GM12875 (cell line): ENCODE results near the gene COL8A1.

Source experiments
- H3K4me3 ChIP-seq: one replicate; pipeline ENCODE4 v1.5.1; 2011; ENCODE audit warnings: low read depth, low read length, control low read depth
- CTCF ChIP-seq: IDR thresholded peaks from 2 replicates; pipeline ENCODE4 v1.5.1; 2011; ENCODE audit warnings: low read depth, mild to moderate bottlenecking, control low read depth, inconsistent platforms, low read length, moderate library complexity, borderline replicate concordance; ENCODE audit not compliant: insufficient read depth

Gene COL8A1

GRCh38 chr3:99683876-99684275, 45.5 kb downstream of the COL8A1 start:
- TF ChIP-seq CTCF = no peak
- H3K4me3 ChIP-seq = no peak overlapping the region

GRCh38 chr3:99684644-99685043, 46.2 kb downstream of the COL8A1 start:
- no peak for TF ChIP-seq CTCF
- H3K4me3 ChIP-seq = no peak overlapping the region

- no peak overlapping the region for H3K4me3 ChIP-seq
- TF ChIP-seq CTCF = no peak
These were observed 48.1 kb downstream of the COL8A1 start for GRCh38 chr3:99686469-99686868.

- H3K4me3 ChIP-seq = no peak overlapping the region
- TF ChIP-seq CTCF = peak; percentile 60; the same call in 1 of the 2 replicates
These were observed 48.7 kb downstream of the COL8A1 start for GRCh38 chr3:99686955-99687612.

- no peak overlapping the region for H3K4me3 ChIP-seq
- TF ChIP-seq CTCF = no peak
These were observed 52.5 kb downstream of the COL8A1 start for GRCh38 chr3:99690761-99691369.

- no peak for TF ChIP-seq CTCF
These were observed 55.2 kb downstream of the COL8A1 start for GRCh38 chr3:99693636-99694035.

GRCh38 chr3:99696497-99696896, 58.1 kb downstream of the COL8A1 start:
- no peak for TF ChIP-seq CTCF
- H3K4me3 ChIP-seq = no peak overlapping the region

More at GRCh38 chr3:99693636-99694035, 55.2 kb downstream of the COL8A1 start:
- no peak overlapping the region for H3K4me3 ChIP-seq
